Fibroblast of the aortic adventitia (primary cell): ENCODE measurements around the gene RFXANK. TPM values are rescaled to one million over a fixed set of nuclear protein-coding genes. Genes with fewer than 3 reads are reported as not detected.

ENCODE experiments used
- DNase-seq: peaks from one replicate; pipeline ENCODE4 v3.0.0-alpha.2; 2010; ENCODE audit warnings: low read depth
- H3K4me3 ChIP-seq: 2 replicates; pipeline ENCODE4 v1.5.1; 2011; ENCODE audit warnings: low read depth, mild to moderate bottlenecking, control low read depth, low read length, moderate library complexity
- total RNA-seq: library from RNA; depleted of rRNA; stranded (reverse); fragments of >200 nt; gene quantifications from 2 replicates; pipeline ENCODE4 v1.2.3, GENCODE V29; 2012; ENCODE audit warnings: low replicate concordance
- TF ChIP-seq, protein P1 (sequence below): IDR thresholded peaks from 2 replicates; pipeline ENCODE4 v1.5.1; 2011; ENCODE audit warnings: mild to moderate bottlenecking, low read length, control low read depth, inconsistent platforms; ENCODE audit not compliant: insufficient read depth

RFXANK gene
- total RNA-seq, 1 donor: 38.0 TPM

DNA sequence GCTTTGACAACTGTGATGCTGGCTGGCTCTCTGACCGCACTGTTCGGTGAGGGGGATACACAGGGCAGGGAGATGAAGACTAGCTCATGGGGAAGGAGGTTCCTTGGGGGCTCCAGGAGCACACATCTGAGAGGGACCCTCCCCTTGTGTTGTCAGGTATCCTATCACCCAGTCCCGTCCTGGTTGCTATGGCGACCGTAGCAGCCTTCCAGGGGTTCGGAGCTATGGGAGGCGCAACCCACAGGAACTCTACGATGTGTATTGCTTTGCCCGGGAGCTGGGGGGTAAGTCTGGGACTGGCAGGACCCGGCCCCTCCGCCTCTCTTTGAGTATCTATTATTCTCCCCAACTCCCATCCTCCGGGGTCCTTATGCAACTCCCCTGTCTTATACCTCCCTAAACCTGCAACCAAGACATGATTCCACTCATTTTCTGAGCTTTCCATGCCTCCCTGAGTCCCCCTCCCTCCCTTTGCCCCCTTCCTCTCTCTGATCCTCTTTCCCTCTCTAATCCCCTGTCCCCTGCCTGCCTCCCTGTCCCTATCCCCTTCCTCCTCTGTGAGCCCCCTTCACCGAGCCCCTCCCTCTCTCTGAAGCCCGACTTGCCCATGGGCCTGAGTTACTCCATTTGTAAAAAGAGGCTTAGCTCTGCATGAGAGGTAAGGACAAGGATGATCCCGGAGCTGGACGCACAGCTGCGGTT is 32.2 kb downstream of the RFXANK start:
- no peak overlapping the region for H3K4me3 ChIP-seq
- TF ChIP-seq, protein P1, sequence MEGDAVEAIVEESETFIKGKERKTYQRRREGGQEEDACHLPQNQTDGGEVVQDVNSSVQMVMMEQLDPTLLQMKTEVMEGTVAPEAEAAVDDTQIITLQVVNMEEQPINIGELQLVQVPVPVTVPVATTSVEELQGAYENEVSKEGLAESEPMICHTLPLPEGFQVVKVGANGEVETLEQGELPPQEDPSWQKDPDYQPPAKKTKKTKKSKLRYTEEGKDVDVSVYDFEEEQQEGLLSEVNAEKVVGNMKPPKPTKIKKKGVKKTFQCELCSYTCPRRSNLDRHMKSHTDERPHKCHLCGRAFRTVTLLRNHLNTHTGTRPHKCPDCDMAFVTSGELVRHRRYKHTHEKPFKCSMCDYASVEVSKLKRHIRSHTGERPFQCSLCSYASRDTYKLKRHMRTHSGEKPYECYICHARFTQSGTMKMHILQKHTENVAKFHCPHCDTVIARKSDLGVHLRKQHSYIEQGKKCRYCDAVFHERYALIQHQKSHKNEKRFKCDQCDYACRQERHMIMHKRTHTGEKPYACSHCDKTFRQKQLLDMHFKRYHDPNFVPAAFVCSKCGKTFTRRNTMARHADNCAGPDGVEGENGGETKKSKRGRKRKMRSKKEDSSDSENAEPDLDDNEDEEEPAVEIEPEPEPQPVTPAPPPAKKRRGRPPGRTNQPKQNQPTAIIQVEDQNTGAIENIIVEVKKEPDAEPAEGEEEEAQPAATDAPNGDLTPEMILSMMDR: no peak
- no peak for DNase-seq

DNA sequence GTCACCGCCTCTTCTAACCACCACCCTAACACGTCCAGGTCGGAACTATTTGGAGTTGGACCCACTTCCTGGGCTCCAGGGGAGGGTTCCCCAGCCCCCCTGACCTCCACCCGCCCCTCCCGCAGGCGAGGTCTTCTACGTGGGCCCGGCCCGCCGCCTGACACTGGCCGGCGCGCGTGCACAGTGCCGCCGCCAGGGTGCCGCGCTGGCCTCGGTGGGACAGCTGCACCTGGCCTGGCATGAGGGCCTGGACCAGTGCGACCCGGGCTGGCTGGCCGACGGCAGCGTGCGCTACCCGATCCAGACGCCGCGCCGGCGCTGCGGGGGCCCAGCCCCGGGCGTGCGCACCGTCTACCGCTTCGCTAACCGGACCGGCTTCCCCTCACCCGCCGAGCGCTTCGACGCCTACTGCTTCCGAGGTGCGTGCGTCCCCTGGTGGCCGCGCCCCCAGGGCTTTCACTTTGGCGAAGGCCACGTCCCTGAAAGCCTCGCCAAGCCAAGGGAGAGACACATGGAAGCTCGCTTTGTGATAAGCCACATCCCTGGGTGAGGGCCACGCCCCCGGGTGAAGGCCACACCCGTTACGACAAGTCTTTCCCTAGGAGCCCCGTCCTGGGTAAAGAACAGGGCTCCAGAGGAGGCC is 32.9 kb downstream of the RFXANK start:
- H3K4me3 ChIP-seq: peak overlapping the region; percentile 13
- peak; percentile 46 for DNase-seq
- TF ChIP-seq, protein P1: peak; percentile 53

DNA sequence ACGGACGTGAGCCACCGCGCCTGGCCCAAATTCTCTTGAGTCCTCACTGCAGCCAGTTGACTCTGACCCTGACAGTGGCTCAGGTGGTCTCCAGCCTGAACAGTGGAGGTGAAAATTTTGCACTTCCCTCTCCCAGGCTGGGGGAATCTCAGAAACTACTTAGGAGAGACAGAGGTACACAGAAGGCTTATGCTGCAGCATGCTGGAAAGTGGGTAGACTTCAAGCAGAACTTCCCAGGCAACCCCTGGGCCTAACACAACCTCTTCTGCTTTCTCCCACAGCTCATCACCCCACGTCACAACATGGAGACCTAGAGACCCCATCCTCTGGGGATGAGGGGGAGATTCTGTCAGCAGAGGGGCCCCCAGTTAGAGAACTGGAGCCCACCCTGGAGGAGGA is 34.1 kb downstream of the RFXANK start:
- TF ChIP-seq, protein P1: no peak
- DNase-seq: no peak
- no peak overlapping the region for H3K4me3 ChIP-seq

DNA sequence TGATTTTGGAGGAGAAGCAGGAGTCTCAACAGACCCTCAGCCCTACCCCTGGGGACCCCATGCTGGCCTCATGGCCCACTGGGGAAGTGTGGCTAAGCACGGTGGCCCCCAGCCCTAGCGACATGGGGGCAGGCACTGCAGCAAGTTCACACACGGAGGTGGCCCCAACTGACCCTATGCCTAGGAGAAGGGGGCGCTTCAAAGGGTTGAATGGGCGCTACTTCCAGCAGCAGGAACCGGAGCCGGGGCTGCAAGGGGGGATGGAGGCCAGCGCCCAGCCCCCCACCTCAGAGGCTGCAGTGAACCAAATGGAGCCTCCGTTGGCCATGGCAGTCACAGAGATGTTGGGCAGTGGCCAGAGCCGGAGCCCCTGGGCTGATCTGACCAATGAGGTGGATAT is 34.6 kb downstream of the RFXANK start:
- TF ChIP-seq, protein P1: no peak
- H3K4me3 ChIP-seq: no peak overlapping the region
- no peak for DNase-seq

DNA sequence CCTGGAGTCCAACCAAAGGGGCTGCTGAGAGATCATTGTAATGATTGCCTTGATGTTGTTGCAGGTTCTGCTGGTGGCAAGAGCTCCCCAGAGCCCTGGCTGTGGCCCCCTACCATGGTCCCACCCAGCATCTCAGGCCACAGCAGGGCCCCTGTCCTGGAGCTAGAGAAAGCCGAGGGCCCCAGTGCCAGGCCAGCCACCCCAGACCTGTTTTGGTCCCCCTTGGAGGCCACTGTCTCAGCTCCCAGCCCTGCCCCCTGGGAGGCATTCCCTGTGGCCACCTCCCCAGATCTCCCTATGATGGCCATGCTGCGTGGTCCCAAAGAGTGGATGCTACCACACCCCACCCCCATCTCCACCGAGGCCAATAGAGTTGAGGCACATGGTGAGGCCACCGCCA is 35.2 kb downstream of the RFXANK start:
- no peak for DNase-seq
- TF ChIP-seq, protein P1: no peak

DNA sequence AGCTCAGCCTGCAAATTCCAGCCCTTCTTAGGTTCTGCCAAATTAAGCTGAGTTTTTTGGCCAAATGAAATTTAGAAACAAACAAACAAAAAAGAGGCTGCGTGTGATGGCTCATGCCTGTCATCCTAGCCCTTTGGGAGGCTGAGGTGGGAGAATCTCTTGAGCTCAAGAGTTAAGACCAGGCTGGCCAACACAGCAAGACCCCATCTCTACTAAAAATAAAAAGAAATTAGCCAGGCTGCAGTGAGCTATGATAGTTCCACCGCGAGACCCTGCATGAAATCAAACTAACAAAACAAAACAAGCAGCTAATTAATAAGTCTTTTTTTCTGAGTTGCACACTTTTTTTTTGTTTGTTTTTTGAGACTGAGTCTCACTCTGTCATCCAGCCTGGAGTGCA is 37.6 kb downstream of the RFXANK start:
- TF ChIP-seq, protein P1: no peak
- no peak overlapping the region for H3K4me3 ChIP-seq
- no peak for DNase-seq

More for the DNA sequence above, 35.2 kb downstream of the RFXANK start:
- no peak overlapping the region for H3K4me3 ChIP-seq
